ENCODE data around the gene VAV2. TPM values are rescaled to one million over a fixed set of nuclear protein-coding genes. Genes with fewer than 3 reads are reported as not detected.

The VAV2 gene
- 14.3 and 14.8 TPM in 2 replicates for total RNA-seq

GRCh38 chr9:133991964-133992779 is at the start of gene VAV2:
TSS of gene VAV2 (minus strand) at chr9:133992324. CDS start at chr9:133992278, 46 bp downstream.

GRCh38 chr9:134024828-134025605 is 32.9 kb upstream of the VAV2 start, which contains the start of gene BRD3OS:
TSS of gene BRD3OS (plus strand) at chr9:134025481. CDS start at chr9:134026748, 1,267 bp downstream.

GRCh38 chr9:133737774-133738639 is 254.1 kb downstream of the VAV2 start, which contains the start of gene SARDH:
TSS of gene SARDH (minus strand) at chr9:133738352. CDS start at chr9:133734173, 4,179 bp downstream.

Other genes starting within 250 kb of the VAV2 start
- 24.6 and 30.3 TPM in 2 replicates for gene BRD3OS, start 33.2 kb upstream of the VAV2 start, total RNA-seq
- 6.3 and 7.6 TPM in 2 replicates for gene BRD3, start 75.7 kb upstream of the VAV2 start, total RNA-seq
- 18.2 and 21.3 TPM in 2 replicates for gene WDR5, start 143.8 kb upstream of the VAV2 start, total RNA-seq
- not detected in 2 replicates for gene RNU6ATAC, start 172.2 kb upstream of the VAV2 start, total RNA-seq

Measured in articular chondrocyte of knee joint (primary cell).